Hypothalamus (tissue), 51 donors: Measurements from ENCODE around the gene ZFAND2A.
"Not testable (repeated sequence)": the region's sequence is repeated elsewhere in the genome, so short reads cannot be mapped to it uniquely, and the experiment has no call there.

Source experiments
- DNase-seq, 51 donors: peaks; one replicate each; lab custom pipeline; 2025; lab: John Stamatoyannopoulos, UW

The ZFAND2A gene

GRCh38 chr7:1154172-1154739 lies 5.7 kb downstream of the ZFAND2A start:
- DNase-seq, result no peak

GRCh38 chr7:1152492-1152891 lies 7.5 kb downstream of the ZFAND2A start:
- DNase-seq, result no peak

GRCh38 chr7:1151653-1152425 lies 8.2 kb downstream of the ZFAND2A start:
- no peak for DNase-seq

GRCh38 chr7:1151156-1151555 lies 8.8 kb downstream of the ZFAND2A start:
- no peak for DNase-seq

GRCh38 chr7:1150400-1151002 lies 9.5 kb downstream of the ZFAND2A start:
- DNase-seq, result no peak

GRCh38 chr7:1149351-1149794 lies 10.6 kb downstream of the ZFAND2A start:
- DNase-seq, result no peak

- DNase-seq, result not testable (repeated sequence)
Measured at GRCh38 chr7:1147873-1148272, 12.1 kb downstream of the ZFAND2A start.

GRCh38 chr7:1144269-1144771 lies 15.7 kb downstream of the ZFAND2A start:
- peak in 24 of 51 donors; percentile 4 to 52 (median 34) for DNase-seq

GRCh38 chr7:1143031-1143430 lies 17.0 kb downstream of the ZFAND2A start:
- DNase-seq, result not testable (repeated sequence)

- no peak for DNase-seq
Measured at GRCh38 chr7:1142051-1142635, 17.9 kb downstream of the ZFAND2A start.

GRCh38 chr7:1141651-1142050 lies 18.3 kb downstream of the ZFAND2A start:
- DNase-seq, result no peak

GRCh38 chr7:1140476-1141104 lies 19.4 kb downstream of the ZFAND2A start:
- DNase-seq, result no peak

GRCh38 chr7:1137517-1138167 lies 22.4 kb downstream of the ZFAND2A start:
- DNase-seq, result peak in 1 of 51 donors; percentile 29

- DNase-seq, result no peak
Measured at GRCh38 chr7:1136841-1137516, 23.0 kb downstream of the ZFAND2A start.

- DNase-seq, result no peak
Measured at GRCh38 chr7:1134951-1135350, 25.0 kb downstream of the ZFAND2A start.

GRCh38 chr7:1131471-1132265 lies 28.3 kb downstream of the ZFAND2A start:
- DNase-seq, result no peak

GRCh38 chr7:1130021-1130990 lies 29.7 kb downstream of the ZFAND2A start:
- DNase-seq, result no peak

GRCh38 chr7:1129431-1129830 lies 30.6 kb downstream of the ZFAND2A start:
- no peak for DNase-seq
